Transverse colon (tissue), 3 donors: ENCODE data around the gene ADGRL2.

Experiments used
- CTCF ChIP-seq, 5 experiments: fragments of 200-600 bp in 3 of 5; fragments of 450-650 bp in 2 of 5; sonication (generic) in 3 of 5; IDR thresholded peaks; 1 replicate in 2 of 5; 2 replicates in 3 of 5; pipeline ENCODE4 v1.5.1; 2016 to 2017; ENCODE audit warnings: antibody characterized with exemption in 5 of 5, inconsistent platforms in 3 of 5, mild to moderate bottlenecking in 2 of 5, moderate library complexity in 1 of 5
- POLR2A ChIP-seq: fragments of 450-650 bp; IDR thresholded peaks from one replicate; pipeline ENCODE4 v1.6.1; 2016; ENCODE audit warnings: antibody characterized with exemption, mild to moderate bottlenecking, moderate library complexity

- TF ChIP-seq CTCF (IDR thresholded peaks at IDR 0.05): no peak
- TF ChIP-seq POLR2A: no peak
Observed at GRCh38 chr1:81757398-81758020, 43.2 kb upstream of the ADGRL2 start.
